ENCODE data around the gene PPP1R26. TPM values are rescaled to one million over a fixed set of nuclear protein-coding genes. Genes with fewer than 3 reads are reported as not detected.

Gene PPP1R26
- total and polyA plus RNA-seq, 9 of the 15 experiments (the other 6 are each of a cell fraction or from before 2014, with no cell fraction given) = 0.77 to 26.8 (median 9.3) TPM

GRCh38 chr9:135474915-135475314 is 4.7 kb upstream of the PPP1R26 start (continued):
- peak; percentile 74; the same call in 1 of the 2 replicates for TF ChIP-seq ZBTB33 (CRISPR knock-in tag; IDR thresholded peaks at IDR 0.05)
- peak; percentile 42; the same call in 1 of the 2 replicates for TF ChIP-seq ZBTB7A (IDR thresholded peaks at IDR 0.05; ENCODE audit: borderline replicate concordance, control insufficient read depth, low read depth, low read length)
- no peak for TF ChIP-seq NEUROD1 (IDR thresholded peaks at IDR 0.05; ENCODE audit: borderline replicate concordance, low read depth, low read length, partially characterized antibody)
- no peak for TF ChIP-seq ZEB2 (IDR thresholded peaks at IDR 0.05)
- no peak for TF ChIP-seq RFX5 (IDR thresholded peaks at IDR 0.05; ENCODE audit: low read depth, low read length)
- TF ChIP-seq, protein P1, sequence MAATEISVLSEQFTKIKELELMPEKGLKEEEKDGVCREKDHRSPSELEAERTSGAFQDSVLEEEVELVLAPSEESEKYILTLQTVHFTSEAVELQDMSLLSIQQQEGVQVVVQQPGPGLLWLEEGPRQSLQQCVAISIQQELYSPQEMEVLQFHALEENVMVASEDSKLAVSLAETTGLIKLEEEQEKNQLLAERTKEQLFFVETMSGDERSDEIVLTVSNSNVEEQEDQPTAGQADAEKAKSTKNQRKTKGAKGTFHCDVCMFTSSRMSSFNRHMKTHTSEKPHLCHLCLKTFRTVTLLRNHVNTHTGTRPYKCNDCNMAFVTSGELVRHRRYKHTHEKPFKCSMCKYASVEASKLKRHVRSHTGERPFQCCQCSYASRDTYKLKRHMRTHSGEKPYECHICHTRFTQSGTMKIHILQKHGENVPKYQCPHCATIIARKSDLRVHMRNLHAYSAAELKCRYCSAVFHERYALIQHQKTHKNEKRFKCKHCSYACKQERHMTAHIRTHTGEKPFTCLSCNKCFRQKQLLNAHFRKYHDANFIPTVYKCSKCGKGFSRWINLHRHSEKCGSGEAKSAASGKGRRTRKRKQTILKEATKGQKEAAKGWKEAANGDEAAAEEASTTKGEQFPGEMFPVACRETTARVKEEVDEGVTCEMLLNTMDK (IDR thresholded peaks at IDR 0.05; ENCODE audit: borderline replicate concordance, insufficient read depth, low read depth, low read length, poor library complexity, severe bottlenecking) = peak; percentile 13
- peak; percentile 91 to 92 for TF ChIP-seq NRF1 (conservative IDR thresholded peaks at IDR 0.05 in 1 of 2, IDR thresholded peaks at IDR 0.05 in 1 of 2)
- TF ChIP-seq, protein P2, sequence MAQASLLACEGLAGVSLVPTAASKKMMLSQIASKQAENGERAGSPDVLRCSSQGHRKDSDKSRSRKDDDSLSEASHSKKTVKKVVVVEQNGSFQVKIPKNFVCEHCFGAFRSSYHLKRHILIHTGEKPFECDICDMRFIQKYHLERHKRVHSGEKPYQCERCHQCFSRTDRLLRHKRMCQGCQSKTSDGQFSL (CRISPR knock-in tag; IDR thresholded peaks at IDR 0.05) = no peak
- TF ChIP-seq, protein P2 (tag; IDR thresholded peaks at IDR 0.05) = no peak
- no peak for TF ChIP-seq MCM2 (IDR thresholded peaks at IDR 0.05; ENCODE audit: low read depth)
- TF ChIP-seq ZNF224 (CRISPR knock-in tag; IDR thresholded peaks at IDR 0.05) = no peak
- no peak for TF ChIP-seq ZNF311 (CRISPR knock-in tag; IDR thresholded peaks at IDR 0.05)
- no peak for TF ChIP-seq ZNF431 (CRISPR knock-in tag; IDR thresholded peaks at IDR 0.05)
- TF ChIP-seq SREBF1 (IDR thresholded peaks at IDR 0.05; ENCODE audit: borderline replicate concordance, low read depth, low read length) = no peak
- TF ChIP-seq ZNF766 (CRISPR knock-in tag; conservative IDR thresholded peaks at IDR 0.05) = no peak
- TF ChIP-seq POLR2A (conservative IDR thresholded peaks at IDR 0.05) = no peak
- TF ChIP-seq SIN3B (IDR thresholded peaks at IDR 0.05; ENCODE audit: low read depth) = no peak
- no peak for TF ChIP-seq POU5F1 (IDR thresholded peaks at IDR 0.05; ENCODE audit: borderline replicate concordance, low read depth, low read length, partially characterized antibody)
- no peak for TF ChIP-seq THRAP3 (IDR thresholded peaks at IDR 0.05; ENCODE audit: borderline replicate concordance)
- TF ChIP-seq TEAD2 (tag; IDR thresholded peaks at IDR 0.05) = no peak
- TF ChIP-seq TOE1 (IDR thresholded peaks at IDR 0.05; ENCODE audit: borderline replicate concordance) = no peak
- TF ChIP-seq TOE1 (CRISPR knock-in tag; IDR thresholded peaks at IDR 0.05; ENCODE audit: borderline replicate concordance, low read depth) = no peak
- TF ChIP-seq, protein P3, sequence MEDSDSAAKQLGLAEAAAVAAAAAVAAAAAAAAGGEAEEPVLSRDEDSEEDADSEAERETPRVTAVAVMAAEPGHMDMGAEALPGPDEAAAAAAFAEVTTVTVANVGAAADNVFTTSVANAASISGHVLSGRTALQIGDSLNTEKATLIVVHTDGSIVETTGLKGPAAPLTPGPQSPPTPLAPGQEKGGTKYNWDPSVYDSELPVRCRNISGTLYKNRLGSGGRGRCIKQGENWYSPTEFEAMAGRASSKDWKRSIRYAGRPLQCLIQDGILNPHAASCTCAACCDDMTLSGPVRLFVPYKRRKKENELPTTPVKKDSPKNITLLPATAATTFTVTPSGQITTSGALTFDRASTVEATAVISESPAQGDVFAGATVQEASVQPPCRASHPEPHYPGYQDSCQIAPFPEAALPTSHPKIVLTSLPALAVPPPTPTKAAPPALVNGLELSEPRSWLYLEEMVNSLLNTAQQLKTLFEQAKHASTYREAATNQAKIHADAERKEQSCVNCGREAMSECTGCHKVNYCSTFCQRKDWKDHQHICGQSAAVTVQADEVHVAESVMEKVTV (CRISPR knock-in tag; IDR thresholded peaks at IDR 0.05) = peak; percentile 29; the same call in 1 of the 2 replicates
- TF ChIP-seq MTF1 (CRISPR knock-in tag; IDR thresholded peaks at IDR 0.05; ENCODE audit: borderline replicate concordance) = no peak

Measured in K562 (cell line).